ENCODE data around the gene SLAMF1. TPM values are rescaled to one million over a fixed set of nuclear protein-coding genes. Genes with fewer than 3 reads are reported as not detected.

SLAMF1 gene
- total RNA-seq, 6 experiments from 2014 or later = 0.20 to 0.42 (median 0.28) TPM

DNA sequence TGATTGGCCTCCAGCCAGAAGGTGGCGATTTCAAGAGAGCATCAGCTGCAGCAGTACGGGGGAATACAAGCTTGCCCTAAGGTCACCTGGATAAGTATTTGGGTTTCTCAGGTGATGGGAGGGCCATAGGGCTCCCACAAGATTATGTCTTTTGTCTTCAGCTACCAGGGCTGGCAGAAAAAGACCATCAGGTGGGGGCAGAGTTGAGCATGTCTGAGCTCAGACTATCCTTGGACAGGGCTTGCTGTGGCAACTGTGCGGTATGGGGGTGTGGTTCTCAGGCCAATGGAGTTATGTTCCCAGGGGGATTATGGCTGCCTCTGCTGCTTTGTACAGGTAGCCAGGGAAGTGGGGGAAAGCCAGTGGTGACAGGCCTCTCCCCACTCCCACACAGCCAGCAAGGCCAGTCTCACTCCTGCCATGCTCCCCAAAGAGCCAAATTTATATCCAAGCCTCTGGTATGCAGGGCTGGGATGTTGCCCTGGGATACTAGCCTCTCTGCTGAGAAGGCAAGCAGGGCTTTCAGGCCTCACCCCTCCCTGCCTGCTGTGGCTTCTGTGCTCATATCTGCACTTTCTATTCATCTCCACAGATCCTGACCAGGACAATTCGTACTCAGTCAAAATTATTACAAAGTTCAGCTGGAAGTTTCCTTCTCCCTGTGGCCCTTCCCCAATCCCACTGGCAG, 40.9 kb downstream of the SLAMF1 start:
- Histone ChIP-seq H3K4me3 (no peak overlapping the region), H3K9me3 (no peaks in the 10 kb centered on the region), H3K27ac (no peak overlapping the region), H3K27me3 (no peaks in the 10 kb centered on the region), H3K36me3 (no peaks in the 10 kb centered on the region), H3K4me1 (peaks cover 0 to 20% (median 0%) of the 10 kb centered on the region in 4 donors)
- no peak for ATAC-seq
- DNase-seq = no peak
- TF ChIP-seq, protein P1, sequence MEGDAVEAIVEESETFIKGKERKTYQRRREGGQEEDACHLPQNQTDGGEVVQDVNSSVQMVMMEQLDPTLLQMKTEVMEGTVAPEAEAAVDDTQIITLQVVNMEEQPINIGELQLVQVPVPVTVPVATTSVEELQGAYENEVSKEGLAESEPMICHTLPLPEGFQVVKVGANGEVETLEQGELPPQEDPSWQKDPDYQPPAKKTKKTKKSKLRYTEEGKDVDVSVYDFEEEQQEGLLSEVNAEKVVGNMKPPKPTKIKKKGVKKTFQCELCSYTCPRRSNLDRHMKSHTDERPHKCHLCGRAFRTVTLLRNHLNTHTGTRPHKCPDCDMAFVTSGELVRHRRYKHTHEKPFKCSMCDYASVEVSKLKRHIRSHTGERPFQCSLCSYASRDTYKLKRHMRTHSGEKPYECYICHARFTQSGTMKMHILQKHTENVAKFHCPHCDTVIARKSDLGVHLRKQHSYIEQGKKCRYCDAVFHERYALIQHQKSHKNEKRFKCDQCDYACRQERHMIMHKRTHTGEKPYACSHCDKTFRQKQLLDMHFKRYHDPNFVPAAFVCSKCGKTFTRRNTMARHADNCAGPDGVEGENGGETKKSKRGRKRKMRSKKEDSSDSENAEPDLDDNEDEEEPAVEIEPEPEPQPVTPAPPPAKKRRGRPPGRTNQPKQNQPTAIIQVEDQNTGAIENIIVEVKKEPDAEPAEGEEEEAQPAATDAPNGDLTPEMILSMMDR (IDR thresholded peaks at IDR 0.05) = no peak
- no peak for TF ChIP-seq POLR2A (IDR thresholded peaks at IDR 0.05)
- intact Hi-C loops (cut with DNase I) = loop anchor here (5.0 kb wide), 1 partner anchor 179 kb away; no protein-coding TSS in a partner anchor
- 60% methylated on average over 1 of the region's 4 CpGs for WGBS (ENCODE audit: insufficient coverage, low coverage, low lambda C conversion rate, missing lambda C conversion rate)

DNA sequence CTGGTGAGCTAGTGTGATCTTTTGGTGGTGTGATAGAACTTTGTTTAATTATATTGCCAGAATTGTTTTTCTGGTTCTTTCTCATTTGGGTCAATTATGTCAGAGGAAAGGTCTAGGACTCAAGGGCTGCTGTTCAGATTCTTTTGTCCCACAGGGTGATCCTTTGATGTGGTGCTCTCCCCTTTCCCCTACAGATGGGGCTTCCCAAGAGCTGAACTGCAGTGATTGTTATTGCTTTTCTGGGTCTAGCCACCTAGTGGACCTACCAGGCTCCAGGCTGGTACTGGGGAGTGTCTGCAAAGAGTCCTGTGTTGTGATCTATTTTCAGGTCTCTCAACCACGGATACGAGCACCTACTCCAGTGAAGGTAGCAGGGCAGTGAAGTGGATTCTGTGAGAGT, 41.6 kb downstream of the SLAMF1 start:
- Histone ChIP-seq H3K4me1 (peaks cover 0 to 20% (median 0%) of the 10 kb centered on the region in 4 donors), H3K27me3 (no peaks in the 10 kb centered on the region), H3K36me3 (no peaks in the 10 kb centered on the region), H3K27ac (no peak overlapping the region), H3K4me3 (no peak overlapping the region), H3K9me3 (no peaks in the 10 kb centered on the region)
- no peak for DNase-seq
- intact Hi-C loops (cut with DNase I) = loop anchor here (5.0 kb wide), 1 partner anchor 178 kb away; no protein-coding TSS in a partner anchor
- TF ChIP-seq POLR2A (IDR thresholded peaks at IDR 0.05) = no peak
- TF ChIP-seq, protein P1 (IDR thresholded peaks at IDR 0.05) = no peak
- no peak for ATAC-seq
- WGBS (ENCODE audit: insufficient coverage, low coverage, low lambda C conversion rate, missing lambda C conversion rate) = 83% methylated on average over 2 of the region's 2 CpGs

DNA sequence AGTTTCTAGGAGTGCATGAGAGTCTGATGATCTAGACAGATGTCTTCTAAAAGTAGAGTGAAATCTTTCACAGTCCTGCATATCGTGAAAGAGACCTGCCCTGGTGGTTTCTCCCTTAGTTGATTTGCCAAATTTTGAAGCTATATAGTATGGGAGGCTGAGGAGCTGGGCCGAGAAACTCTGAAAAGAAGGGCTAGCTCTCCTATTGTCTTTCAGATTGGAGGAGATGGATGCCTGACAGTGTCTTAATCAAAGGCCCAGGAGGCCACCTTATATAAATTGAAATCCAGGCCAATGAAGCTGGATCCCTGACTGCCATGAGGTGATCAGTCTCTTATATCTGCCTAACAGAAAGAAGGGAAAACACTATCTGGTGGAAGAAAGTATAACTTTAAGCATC, 49.1 kb downstream of the SLAMF1 start:
- no peak for DNase-seq
- H3K9me3 ChIP-seq = no peaks in the 10 kb centered on the region
- H3K27ac ChIP-seq = no peak overlapping the region
- H3K27me3 ChIP-seq = no peaks in the 10 kb centered on the region
- TF ChIP-seq, protein P1 (IDR thresholded peaks at IDR 0.05) = no peak
- no peak for TF ChIP-seq POLR2A (IDR thresholded peaks at IDR 0.05)
- intact Hi-C loops (cut with DNase I) = no loop called here
- no peaks in the 10 kb centered on the region for H3K36me3 ChIP-seq
- 84% methylated on average over 2 of the region's 2 CpGs for WGBS (ENCODE audit: insufficient coverage, low coverage, low lambda C conversion rate, missing lambda C conversion rate)
- no peak for ATAC-seq
- no peak overlapping the region for H3K4me3 ChIP-seq
- no peaks in the 10 kb centered on the region for H3K4me1 ChIP-seq

DNA sequence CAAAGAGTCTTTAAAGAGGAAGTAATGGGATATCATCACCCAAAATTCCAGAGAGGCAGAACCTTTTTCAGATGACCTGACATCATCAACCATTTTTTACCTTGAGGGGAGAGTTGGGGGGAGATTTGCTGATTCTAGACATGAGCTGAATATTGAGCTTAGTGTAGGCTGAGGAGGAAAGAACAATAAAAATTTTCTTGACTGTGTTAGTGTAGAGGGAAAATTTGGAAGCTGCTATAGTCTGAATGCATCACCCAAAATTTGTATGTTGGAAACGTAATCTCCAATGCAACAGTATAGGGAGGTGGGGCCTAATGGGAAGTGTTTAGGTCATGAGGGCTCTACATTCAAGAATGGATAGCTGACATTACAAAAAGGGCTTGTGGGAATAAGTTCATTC, 49.8 kb downstream of the SLAMF1 start:
- H3K27me3 ChIP-seq = no peaks in the 10 kb centered on the region
- H3K4me3 ChIP-seq = no peak overlapping the region
- ATAC-seq = no peak
- intact Hi-C loops (cut with DNase I) = no loop called here
- H3K27ac ChIP-seq = no peak overlapping the region
- TF ChIP-seq, protein P1 (IDR thresholded peaks at IDR 0.05) = no peak
- TF ChIP-seq POLR2A (IDR thresholded peaks at IDR 0.05) = no peak
- 44% methylated on average over 1 of the region's 1 CpG for WGBS (ENCODE audit: insufficient coverage, low coverage, low lambda C conversion rate, missing lambda C conversion rate)
- no peaks in the 10 kb centered on the region for H3K4me1 ChIP-seq
- no peaks in the 10 kb centered on the region for H3K36me3 ChIP-seq
- H3K9me3 ChIP-seq = no peaks in the 10 kb centered on the region
- no peak for DNase-seq

Measured in right lobe of liver (tissue), 6 donors.